Stimulated activated CD8-positive, alpha-beta memory T cell treated with anti-CD3 and anti-CD28 coated beads, Interleukin-15, amount 100 ng/mL, for 48 hours (primary cell): ENCODE data around the gene CLDN20.
"Not testable (repeated sequence)": the region's sequence is repeated elsewhere in the genome, so short reads cannot be mapped to it uniquely, and the experiment has no call there.

Experiments used
- DNase-seq, 2 donors: peaks; one replicate each; pipeline ENCODE4 v3.0.0-alpha.2; 2020; ENCODE audit warnings: low read depth in 2 of 2

CLDN20 gene

DNA sequence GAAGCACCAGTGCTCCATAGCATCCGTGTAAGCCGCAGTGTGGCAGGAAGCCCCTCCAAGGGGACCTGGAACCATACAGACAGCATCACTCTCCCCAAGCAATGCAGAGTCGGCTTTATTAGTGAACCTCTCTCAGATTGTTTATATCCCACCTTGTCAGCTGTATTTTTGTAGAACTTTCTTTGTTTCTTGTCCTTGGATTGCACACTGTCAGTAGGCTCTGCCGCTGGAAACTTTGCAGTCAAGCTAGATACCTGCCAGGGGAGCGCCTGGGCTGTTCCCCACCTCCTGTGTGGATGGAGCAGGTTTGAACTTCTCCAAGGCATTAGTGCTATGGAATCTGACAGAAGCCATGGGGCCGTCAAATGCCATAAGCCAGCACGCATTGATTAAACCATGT is 18.6 kb upstream of the CLDN20 start:
- DNase-seq: no peak

GRCh38 chr6:155245831-155246230 is 18.0 kb upstream of the CLDN20 start:
- no peak for DNase-seq

DNA sequence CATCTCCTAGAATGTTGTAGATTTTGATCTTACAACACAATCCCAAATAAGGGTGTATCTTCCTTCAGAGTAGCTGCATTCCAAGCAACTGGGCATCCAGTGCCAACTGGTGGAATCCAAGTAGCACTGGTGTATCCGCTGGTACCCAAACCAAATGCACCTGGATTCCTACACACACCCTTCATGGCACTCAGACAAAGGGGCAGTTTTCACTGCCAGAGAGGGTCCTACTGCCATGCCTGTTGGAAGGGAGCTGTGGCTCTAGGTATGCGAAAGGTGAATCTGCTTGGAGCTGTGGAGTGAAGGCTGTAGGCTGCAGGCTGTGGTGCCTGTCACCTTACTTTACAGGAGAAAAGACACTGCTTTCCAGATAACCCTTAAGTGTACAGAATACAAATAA is 17.0 kb upstream of the CLDN20 start:
- no peak for DNase-seq

GRCh38 chr6:155247618-155248007 is 16.2 kb upstream of the CLDN20 start:
- DNase-seq: no peak

DNA sequence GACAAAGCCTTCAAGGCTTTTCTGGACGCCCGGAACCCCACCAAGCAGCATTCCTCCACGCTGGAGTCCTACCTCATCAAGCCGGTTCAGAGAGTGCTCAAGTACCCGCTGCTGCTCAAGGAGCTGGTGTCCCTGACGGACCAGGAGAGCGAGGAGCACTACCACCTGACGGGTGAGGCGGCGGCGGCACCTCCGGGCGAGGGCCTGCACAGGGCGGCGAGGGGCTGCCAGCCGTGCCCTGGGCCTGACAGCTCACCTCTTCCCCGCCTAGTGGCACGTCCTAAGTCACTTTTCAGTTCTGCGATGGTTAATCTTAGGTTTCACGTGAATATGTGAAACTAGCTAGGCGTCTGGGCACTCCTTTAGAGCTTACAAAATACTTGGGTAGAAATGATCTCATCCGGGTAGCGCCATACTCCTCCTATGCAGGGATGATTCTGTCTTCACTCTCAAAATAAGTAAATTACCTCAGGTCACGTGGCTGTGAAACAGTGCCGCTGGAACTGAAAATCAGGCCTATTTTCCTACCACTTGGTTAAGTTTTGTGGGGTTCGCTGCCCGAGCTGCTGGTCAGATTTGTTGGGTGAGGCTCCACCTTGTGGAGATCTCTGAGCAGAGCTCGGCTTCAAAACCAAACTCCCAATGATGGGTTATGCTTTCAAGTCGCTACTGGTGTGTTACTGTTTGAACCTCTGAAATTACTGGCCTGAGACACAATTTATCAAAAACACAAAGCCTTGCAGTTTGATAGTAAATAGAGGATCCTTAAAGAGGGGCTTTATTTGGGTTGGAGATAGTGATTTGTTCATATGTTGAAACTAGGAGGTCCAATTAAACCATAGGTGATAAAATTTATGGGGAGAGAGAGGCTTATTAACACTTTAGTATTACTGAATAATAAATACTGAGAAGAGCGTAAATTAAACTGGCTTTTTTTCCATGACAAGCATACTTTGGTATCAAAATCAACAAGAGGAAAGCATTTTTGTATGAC is 15.5 kb upstream of the CLDN20 start:
- peak in 1 of 2 donors; percentile 17 for DNase-seq

- no peak for DNase-seq
These were observed 13.0 kb upstream of the CLDN20 start for GRCh38 chr6:155250701-155251381.

GRCh38 chr6:155252581-155252980 is 11.2 kb upstream of the CLDN20 start:
- no peak for DNase-seq

- no peak for DNase-seq
These were observed 10.5 kb upstream of the CLDN20 start for GRCh38 chr6:155253337-155253736.

DNA sequence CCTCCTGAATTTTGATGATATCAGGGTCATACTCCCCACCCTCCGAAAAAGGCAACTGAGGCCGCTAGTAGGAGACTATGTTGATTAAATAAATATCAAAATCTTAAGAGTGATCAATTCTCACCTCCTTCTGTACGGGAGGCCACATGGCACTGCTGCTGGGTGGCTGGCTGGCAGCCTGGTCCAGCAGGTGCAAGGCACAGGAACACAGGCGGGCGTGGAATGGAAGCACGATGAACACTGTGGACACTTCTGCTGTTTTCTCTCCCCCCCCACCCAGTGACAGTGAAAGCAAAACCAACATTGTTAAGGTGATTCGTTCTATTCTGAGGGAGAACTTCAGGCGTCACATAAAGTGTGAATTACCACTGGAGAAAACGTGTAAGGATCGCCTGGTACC is 9.7 kb upstream of the CLDN20 start:
- DNase-seq: no peak

GRCh38 chr6:155256122-155256795 is 7.6 kb upstream of the CLDN20 start:
- DNase-seq: no peak

DNA sequence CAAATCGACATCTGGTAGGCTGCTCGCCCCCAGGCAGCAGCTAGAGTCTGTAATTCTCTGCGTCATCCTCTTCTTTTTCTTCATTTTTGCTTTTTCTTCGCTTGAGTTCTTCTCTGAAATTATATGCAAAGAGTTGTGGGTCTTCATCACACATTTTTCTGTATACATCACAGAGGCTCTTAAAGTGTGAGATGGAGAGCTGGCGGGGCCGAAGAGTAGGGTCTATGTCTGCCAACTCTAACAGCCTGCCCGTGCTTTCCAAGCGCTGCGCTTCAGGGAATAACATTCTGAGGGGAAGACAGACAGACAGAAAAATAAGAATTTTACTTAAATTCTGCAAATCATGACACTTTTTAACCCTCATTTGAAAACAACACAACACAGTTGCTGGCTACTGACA is 6.0 kb upstream of the CLDN20 start:
- DNase-seq: no peak

DNA sequence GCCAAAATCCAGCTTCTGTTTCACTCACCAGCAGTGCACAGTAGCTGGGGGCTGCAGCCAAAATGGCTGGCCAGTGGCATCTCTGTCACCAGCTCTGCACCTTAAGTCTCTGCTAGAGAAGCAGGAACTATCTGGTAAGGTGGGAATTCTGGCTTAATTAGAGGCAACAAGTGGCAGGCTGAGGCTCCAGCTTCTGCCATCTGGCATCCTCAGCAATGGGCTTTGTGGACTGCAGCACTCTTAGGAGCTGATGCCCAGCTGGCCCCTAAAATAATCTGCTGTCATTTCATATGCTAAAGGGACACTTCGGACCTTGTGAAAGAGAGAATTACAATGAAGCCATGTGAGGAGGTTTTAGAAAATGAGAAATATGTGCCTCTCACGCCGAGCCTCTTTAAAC is 4.6 kb upstream of the CLDN20 start:
- DNase-seq: no peak

GRCh38 chr6:155259897-155260296 is 3.9 kb upstream of the CLDN20 start:
- no peak for DNase-seq

DNA sequence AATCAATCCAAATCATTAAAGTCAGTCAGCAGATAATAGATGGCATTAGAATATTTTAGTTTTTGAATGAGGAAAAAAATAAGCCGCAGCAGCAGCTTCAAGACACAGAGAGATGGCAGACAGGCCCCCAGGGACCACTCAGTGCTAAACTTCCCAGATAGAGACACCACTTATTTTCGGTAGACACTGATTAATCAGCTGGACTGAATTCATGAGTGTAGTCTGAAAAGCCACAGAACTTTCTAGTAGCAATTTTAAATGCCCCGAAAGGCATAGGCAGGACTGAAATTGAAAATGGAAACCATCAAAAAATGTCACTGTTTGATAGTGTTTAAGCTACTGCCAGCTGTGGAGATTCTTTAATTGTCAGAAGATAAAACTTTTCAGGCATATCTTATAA is 3.1 kb upstream of the CLDN20 start:
- DNase-seq: no peak

DNA sequence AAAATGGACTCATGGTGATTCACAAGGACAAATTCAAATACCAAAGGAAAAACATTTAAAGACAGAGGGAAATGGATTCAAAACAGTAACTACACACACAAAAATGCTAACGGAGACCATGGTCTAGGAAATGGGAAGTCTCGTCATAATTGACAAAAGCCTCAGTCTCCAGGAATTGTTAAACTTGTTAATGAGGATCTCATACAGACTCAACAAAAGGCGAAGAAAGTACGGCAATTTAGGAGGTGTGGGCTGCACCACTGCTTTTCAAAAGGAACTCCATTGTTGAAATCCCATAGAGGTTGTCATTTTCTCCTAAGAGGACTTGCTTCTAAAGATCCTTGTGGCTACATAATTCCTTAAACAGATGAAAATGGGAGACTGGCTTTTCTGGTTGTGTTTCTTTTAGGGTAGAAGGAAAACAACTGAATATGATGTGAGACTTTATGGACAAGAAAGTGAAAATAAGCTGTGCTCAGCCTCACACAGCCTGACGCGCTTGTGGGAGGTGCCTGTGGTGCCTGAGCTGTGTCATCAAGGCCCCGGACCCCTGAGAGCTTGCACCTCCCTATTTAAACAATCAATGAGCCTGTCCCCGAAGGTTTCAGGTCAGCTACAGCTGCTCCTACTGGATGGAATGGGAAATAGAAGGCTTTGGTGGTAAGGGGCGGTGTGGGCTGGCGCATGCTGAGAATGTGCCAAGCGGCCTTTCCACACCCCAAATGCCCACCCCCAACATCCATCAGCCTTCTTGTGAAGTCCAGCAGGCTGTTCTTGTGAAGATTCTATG is 2.5 kb upstream of the CLDN20 start:
- no peak for DNase-seq

- no peak for DNase-seq
These were observed 1.2 kb upstream of the CLDN20 start for GRCh38 chr6:155262655-155263054.

DNA sequence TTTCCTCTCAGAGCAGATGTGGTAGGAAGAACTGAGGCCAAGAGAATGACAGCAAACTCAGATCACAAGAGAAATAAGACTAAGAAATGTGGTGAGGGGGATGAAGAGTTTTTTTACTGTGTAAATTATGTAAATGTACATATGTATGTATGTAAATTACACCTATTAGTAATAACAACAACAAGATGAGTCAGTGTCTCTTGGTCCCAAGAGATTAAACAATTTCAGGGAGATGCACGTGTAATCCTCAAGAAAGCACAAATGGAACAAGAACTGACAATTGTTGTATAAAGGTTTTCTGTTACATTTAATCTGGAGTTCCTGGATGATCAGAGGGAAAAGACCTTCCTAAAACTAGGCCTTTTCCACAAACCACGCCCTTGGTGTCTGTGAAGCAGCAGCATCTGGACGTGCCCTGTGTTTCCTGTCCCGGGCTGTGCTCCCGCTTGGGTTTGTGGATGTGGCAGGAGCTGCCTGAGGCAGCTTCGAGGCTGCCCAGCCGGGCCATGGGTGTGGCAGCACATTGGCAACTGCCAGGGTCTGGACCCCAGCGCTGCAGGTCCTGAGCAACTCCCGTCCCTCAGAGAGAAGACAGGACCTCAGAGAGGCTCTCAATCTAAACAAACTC is 994 bp downstream of the CLDN20 start:
- DNase-seq: no peak

DNA sequence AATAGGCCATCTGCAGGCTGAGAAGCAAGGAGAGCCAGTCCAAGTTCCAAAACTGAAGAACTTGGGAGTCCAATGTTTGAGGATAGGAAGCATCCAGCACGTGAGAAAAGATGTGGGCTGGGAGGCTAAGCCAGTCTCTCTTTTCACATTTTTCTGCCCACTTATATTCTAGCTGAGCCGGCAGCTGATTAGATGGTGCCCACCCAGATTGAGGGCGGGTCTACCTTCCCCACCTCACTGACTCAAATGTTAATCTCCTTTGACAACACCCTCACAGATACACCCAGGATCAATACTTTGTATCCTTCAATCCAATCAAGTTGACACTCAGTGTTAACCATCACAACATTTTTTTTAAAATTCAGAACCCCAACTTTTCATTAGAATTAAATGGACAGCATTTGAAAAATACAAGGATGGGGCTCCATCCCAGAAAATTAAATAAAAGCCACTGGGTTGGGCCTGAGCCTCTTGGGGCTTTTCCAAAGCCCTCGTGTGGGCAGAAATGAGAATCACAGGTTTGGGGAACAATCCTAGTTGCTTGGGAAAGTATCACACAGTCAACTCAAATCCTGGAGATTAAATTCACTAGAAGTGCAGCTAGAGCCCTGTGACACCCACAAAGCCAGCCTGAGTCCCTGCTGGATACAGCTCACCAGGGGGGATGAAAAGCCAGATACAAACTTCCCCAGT is 2.2 kb downstream of the CLDN20 start:
- DNase-seq: no peak

- DNase-seq: no peak
These were observed 3.6 kb downstream of the CLDN20 start for GRCh38 chr6:155267411-155267810.

- DNase-seq: not testable (repeated sequence)
These were observed 4.5 kb downstream of the CLDN20 start for GRCh38 chr6:155268088-155268867.
